HG03558 (cell line): ENCODE data around the gene ADGRB2.

Experiments
- ATAC-seq: cut with Tn5 transposase; IDR thresholded peaks from one replicate; pipeline ENCODE4 v1.9.1; 2021; ENCODE audit warnings: moderate number of reproducible peaks; ENCODE audit not compliant: unreplicated experiment; ENCODE audit errors: extremely low read depth

The ADGRB2 gene

DNA sequence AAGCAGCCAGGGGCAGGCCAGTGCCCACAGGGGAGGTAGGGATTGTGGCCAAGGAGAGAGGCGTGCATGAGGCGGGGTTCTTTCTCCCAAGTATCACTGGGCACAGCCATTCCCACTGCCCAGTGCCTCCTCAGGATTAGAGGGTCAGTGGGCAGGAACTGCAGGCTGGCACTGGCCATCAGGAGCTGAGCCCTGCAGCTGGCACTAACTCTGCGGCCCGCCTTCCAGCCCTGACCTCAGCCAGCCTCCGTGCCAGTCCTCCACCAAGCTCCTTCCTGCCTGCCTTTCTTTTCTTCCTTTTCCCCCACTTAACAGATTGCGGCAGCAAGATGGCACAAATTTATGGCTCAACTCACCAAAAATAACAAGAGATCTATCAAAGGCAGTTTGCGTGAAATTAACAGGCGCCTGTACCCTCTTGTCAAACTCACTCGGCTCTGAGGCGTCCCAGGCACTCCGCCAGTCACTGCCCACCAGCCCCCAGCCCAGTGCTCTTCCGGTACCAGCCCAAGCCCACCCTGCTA is 11.1 kb downstream of the ADGRB2 start:
- no peak for ATAC-seq

DNA sequence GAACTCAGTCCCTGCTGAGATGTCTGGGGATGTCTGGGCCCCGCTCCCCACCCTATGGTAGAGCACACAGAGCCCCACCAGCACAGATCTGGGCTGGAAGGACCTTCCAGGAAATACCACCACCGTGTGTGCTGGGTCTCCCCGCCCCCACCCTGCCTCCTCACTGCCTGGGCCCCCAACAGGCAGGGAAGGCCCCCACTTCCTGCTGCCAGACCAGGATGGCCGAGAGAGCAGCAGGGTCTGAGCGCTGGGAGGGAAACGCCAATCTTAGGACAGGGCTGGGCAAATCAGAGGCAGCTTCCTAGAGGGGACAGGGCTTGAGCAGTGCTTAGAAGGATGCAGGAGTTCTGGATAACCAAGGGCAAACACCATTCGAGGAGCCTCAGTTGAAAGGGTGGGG is 11.9 kb downstream of the ADGRB2 start:
- ATAC-seq: no peak

DNA sequence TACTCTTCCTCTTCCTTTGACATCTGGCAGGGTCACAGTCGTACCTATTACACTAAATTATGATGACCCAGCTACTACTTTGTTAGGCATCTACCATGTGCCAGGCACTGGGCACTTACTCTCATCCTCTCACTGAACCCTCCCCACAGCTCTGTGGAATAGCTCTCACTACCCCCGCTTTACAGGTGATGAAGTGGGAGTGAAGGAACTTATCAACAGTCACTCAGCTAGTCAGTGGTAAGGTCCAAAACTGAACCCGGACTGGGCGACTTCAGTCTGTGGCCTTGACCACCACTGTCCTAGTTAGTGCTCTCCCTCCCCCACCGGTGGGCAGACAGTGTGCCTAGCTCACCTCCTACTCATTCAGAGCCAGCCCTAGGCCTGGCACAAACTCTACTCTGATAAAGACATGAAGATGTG is 12.3 kb downstream of the ADGRB2 start:
- no peak for ATAC-seq

DNA sequence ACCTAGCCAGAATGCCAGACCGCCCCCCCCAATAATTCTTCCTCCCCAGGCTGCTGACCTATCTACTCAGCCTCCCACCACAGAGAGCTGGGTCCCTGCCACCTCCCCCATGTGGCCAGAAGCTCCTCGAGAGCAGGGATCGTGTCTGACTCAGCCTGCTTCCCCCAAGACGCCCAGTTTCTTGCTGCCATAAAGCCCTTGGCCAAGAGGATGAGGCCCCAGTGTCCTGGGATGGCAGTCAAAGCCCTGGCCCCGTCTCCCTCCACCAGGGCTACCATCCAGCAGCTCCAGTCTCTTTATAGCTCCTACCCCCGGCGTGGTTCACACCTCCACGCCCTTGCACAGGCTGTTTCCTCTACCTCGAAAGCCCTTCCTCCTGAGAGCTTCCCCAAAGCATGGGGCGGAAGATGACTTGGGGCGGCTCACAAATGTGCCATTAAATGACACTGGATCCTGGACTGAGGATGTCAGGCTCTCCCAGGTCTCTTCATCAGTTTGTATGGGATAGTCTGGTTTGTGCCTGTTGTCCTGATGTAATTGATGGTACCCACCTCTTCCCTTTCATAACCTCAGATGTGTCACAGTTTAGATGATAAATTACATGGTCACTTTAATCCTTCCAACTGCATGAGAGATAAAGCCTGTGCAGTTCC is 13.2 kb downstream of the ADGRB2 start:
- no peak for ATAC-seq

DNA sequence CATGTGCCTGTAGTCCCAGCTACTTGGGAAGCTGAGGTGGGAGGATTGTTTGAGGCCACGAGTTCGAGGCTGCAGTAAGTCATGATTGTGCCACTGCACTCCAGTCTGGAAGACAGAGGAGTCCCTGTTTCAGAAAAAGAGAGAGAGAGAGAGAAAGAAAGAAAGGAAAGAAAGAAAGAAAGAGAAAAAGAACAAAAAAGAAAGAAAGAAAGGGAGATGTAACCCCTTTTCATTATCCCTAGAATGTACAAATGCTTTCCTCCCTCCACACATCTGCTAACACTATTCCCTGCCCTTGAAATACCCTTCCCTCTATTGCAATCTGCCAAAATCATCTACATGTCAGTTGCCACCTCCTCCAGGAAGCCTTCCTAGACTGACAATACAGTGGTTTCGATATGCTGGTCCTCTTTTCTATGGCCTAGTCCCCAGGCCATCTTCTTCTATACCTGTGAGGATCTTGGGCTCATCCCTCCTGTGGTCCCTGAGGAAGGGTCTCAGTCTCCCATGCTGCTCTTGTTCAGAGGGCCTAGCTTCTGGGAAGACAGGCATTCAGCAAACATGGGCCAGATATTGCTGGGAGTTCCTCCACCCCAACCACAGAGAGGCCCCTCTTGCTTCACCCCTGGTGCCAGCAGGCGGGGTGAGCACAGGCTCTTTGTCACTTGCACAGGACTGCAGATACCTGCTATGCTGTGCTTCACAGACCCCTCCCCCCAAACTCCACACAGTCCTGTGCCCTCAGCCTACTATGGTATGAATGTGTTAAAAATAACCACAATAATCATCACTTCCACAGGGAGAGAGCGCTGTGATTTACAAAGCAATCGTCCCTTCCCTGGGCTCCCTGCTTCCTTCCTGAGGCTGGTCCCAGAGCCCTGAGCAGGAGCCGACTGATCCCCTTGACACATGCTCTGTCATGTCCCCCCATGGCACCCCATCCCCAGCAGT is 14.1 kb downstream of the ADGRB2 start:
- ATAC-seq: no peak

DNA sequence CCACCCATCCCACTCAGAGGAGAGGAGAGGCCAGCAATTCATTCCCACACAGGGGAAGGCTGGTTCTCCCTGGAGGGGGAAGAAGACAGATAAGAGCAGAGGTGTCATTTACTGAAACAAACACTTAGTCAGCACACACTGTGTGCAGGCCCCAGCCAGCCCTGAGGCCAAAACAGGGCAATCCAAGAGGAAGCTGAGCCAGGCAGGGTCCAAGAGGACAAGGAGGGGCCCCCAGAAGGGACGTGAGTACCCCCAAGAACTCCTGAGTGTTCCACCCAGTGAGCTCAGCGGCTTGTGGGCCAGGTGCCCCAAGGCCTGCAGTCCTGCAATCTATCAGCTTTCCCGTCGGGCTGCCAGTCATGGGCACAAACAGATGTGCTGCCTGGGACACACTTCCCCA is 15.8 kb downstream of the ADGRB2 start:
- ATAC-seq: no peak

DNA sequence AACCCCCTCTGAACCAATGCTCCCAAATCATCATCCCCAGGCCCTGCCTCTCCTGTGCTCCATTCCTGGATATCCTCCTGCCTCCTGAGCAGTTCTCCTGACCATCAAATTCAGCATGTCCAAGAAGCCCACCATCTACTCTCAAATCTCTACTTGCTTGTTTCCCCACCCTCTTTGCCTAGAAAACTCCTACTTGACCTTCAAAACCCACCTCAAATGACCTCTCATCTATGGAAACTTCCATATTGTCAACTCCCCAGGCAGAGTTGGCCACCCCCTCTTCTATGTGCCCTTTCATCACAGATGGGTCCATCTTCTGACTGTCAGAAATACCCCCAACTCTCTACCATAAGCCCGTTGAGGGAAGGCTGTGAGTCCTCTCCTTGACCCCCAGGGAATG is 16.8 kb downstream of the ADGRB2 start:
- ATAC-seq: no peak

DNA sequence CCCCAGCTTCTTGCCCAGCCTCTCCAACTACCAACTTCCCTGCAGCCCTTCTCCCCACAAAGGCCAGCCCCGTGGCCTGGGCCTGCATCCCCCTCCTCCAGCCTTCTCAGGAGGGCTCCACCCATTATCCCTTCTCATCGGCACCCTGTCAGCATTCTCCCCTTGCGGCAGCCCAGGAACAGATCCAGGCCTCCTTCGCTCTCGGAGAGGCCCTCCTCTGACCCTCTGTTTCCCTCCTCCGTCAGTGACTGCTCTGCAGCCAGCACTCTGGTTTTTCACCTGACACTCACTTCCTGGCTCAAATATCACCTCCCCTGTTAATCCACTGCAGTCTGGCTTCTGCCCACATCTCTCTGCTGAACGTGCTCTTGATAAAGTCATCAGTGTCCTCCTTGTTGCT is 17.5 kb downstream of the ADGRB2 start:
- no peak for ATAC-seq

DNA sequence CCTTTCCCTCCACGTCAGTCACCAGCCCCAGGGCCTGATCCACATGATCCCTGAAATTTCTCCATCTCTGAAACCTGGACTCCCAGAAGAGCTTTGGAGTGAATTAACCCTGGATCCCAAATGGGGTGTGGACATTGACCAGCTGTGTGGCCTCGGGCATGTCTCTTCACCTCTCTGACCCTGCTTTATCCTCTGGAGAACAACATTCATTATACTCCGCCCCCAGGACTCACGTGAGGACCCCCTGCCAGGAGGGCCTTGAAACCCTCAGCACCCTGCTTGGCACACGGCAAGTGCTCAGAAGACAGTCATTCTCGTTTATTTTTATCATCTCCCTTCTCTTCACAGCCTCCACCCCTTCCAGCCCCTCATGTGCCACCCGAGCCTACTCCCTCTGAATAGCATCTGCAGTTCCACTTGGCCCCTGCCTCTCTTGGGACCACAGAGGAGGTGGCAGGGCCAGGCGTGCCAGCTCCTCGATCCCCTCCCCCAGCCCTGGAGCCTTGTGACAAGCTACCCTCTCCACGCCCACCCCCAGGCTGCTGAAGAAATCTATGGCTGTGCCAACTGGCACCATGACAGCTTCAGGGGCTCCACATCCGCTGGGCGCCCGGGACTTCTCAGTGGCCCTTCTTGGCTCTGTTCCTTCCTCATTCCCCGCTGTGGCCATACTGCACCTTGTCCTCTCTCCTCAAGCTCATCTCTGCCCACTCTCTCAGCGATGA is 18.0 kb downstream of the ADGRB2 start:
- ATAC-seq: no peak

DNA sequence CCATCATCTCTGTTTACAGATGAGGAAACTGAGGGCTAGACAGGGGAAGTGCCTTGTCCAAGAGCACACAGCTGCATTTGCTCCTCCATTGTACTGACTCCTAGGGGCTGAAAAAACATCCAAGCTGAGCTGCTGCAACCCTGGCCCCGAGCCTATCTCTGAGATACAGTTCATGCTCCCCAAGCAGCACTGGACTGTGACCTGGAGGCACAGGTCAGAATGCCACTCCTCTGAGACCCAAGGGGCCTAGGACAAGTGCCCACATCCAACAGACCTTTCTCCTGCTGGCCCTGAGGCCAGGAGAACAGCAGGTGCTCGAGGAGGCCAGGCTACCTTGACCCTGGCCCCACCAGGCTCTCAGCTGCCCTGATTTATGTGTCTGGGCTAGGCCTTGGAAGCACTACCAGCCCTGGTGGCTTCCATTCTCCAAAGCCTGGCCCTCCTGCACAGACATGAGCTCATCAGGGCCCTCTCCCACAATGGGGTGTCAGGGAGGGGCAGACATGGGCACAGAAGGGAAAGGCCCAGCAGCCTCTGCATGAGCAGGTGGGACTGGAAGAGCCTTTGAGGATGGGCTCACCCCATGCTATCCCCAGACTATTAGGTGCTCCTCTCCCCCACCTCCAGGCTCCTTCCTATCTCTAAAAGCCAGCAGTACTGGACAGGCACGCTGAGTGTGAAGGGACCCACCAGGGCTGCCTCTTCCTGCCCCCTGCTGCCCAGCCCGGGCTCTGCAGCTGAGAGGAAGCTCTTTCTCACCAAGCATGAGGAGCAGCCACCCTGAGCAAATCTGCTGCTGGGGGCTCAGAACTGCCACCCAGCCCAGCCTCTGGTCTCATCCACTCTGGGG is 18.8 kb downstream of the ADGRB2 start:
- no peak for ATAC-seq

DNA sequence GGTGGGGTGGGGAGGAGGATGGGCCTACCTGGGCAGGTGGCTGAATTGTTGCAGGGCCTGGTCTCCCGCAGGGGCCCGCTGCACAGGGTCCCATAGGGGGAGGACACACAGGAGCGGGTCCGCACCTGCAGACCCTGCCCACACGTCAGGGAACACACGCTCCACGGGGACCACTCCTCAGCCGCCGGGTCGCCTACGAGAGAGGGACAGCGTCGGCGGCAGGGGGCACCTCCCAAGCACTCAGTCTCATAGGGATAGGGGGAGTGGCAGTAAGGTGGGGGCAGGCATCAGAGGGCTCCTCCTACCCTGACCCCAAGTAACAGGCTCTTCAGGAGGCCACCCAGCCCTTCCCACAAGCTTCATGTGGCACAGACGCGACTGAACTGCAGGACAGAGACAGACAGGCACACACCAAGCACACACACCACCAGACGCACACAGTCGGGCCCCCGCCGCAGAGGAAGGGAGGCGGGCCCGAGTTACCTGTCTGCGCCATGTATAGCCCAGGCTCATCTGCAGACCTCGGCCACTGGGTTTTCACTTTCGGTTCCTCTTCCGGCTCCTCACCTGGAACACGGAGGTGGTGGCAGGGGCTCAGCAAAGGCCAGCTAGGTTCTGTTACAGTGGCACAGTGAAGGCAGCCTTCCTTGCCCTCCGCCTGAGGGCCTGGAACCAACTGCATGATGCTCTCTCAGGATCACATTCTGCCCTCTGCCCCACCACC is 19.8 kb downstream of the ADGRB2 start:
- no peak for ATAC-seq

DNA sequence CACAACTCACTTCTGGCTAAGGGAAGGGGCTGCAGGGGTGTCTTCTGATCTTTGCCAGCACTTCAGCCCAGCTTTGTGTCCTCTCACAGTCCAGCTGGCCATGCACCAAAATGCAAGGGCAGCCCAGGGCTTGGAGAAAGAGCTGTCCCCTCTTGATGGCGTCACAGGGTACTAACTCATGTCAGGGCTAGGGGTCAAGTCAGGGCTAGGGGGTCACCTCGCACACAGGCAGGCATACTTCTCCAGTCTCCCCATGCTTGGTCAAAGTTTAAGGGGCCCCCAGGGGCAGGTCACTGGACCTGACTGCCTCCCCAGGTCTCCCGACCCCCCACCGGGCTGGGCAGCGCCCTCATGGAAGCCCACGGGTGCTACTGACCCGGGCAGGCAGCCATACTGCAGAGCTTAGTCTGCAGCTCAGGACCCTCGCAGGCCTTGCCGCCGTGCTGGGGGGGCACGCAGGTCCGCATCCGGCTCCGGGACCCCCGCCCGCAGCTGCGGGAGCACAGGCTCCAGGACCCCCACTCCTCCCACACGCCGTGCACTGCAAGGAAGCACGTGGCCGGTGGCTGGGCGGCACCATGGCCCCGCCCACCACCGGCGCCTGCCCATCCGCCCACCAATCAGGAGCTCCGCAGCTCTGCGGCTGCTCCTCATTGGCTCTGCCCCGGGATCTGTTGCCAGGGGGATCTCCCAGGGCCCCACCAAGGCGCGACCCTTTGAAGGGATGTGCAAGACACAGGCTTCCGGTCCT is 21.5 kb downstream of the ADGRB2 start:
- no peak for ATAC-seq

DNA sequence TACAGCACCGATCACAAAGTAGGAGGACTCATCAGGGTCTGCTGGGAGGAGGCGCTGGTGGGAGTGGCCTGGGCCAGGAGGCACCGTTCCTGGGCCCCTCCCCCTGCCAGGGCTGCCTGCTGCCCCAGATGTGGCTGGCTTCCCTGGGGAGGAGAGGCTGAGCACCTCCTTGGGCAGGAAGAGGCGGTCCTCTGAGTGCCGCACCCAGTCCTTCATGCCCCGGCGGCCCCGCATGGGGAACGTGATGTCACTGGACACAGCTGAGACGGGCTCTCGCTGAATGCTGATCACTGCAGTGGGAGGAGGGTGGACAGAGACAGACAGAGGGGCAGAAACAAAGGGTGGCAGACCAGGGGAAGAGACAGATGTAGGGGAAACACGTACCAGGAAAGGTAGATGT is 24.8 kb downstream of the ADGRB2 start:
- no peak for ATAC-seq

DNA sequence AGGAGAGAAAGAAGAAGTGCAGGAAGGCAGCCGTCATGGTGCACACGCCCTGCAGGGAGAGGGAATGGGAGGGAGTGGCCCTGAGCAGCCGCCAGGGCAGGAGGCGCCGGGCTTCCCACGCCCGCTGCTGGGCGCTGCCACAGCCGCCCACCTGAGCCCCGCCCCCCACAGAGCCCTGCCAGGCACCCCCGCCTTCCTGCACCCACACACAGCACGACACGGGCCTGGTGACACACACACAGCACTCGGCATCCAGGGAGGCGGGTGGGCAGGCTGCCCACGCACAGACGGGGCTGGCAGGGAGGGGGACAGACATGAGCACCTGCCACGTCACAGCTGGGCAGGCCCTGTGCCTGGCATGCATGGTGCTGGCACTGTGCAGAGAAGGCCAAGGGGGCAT is 27.5 kb downstream of the ADGRB2 start:
- ATAC-seq: no peak

DNA sequence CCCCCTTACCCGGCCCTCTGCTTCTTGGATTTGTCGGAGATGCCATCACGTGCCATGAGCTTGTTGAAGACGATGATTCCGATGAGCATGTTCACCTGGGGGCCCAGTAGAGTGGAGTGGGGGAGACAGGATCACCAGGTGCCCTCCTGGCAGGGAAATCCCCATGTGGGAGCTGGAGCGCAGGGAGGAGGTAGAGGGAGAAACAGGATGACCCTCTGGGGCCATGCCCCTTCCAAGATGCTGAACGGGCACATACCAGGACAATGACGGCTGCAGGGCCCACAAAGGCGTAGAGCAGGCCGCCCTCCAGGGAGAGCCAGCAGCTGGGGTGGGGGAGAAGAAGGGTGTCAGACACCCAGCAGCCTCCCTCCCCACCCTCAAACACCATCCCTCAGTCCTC is 28.6 kb downstream of the ADGRB2 start:
- ATAC-seq: no peak

DNA sequence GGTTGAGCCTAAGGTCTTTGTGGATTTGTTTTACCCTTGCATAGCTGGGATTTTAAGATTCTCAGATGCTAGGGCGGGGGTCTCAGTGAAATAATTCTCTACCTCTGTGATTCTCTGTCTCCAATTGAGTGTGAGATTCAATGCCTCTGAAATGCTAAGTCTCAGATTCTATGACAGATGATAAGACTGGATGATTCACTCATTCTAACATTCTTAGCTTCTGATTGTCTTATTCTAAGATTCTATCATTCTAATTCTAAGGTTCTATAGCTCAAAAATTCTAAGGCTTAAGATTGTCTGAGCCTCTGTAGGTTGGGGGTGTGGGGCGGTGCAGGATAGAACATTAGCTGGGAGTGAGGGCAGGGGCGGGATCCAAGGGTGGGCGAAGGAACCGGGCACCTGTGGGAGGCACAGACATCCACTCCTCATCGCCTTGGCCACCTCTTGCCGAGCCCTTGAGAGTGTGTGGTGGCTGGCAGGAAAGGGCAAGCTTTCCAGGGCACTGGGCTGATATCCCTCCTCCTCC is 29.5 kb downstream of the ADGRB2 start:
- ATAC-seq: no peak

DNA sequence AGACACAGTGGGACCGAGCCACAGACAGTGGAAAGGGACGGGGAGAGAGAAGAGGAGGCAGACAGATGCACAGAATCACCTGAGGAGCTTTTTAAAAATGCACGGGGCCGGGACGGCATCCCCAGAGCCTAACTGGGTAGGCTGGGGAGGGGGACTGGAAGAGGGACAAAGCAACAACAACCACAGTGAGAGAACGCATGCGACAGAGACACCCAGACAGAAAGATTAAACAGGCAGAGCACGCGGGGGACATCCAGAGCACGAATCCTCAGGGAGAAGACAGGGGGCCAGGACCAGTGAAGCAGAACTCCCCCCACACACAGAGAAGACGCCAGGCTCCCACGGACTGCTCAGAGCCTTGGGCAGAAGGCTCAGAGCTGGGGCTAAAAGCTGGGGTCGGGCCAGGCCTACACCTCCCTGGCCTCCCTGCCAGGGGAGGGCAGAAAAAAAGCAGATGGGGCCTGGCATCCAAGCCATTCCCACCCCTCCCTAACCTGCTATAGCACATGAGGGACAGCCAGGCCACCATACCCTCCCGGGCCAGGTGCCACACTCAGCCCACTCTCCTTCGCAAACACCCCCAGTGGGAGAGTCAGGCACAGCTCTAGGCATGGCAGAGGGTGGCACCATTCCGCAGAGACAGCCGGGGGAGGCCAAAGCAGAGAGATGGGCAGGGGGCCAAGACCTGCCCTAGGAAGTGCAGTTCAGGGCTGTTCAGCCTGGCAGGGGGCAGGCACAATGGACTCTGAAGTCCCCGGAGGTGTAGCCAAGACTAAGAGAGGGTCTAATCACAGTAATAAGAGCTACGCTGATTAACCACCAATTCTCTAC is 30.5 kb downstream of the ADGRB2 start:
- ATAC-seq: no peak
